GM19463 (cell line): Measurements from ENCODE around the gene LDLRAP1.
"Not testable (repeated sequence)": the region's sequence is repeated elsewhere in the genome, so short reads cannot be mapped to it uniquely, and the experiment has no call there.

Source experiments
- ATAC-seq: cut with Tn5 transposase; IDR thresholded peaks from one replicate; pipeline ENCODE4 v1.9.1; 2021; ENCODE audit warnings: mild to moderate bottlenecking, moderate library complexity; ENCODE audit not compliant: unreplicated experiment

Gene LDLRAP1

GRCh38 chr1:25572708-25573590 is 29.5 kb downstream of the LDLRAP1 start:
- no peak for ATAC-seq

GRCh38 chr1:25573591-25573930 is 30.2 kb downstream of the LDLRAP1 start:
- no peak for ATAC-seq

GRCh38 chr1:25573961-25574360 is 30.6 kb downstream of the LDLRAP1 start:
- no peak for ATAC-seq

GRCh38 chr1:25575191-25575590 is 31.8 kb downstream of the LDLRAP1 start:
- no peak for ATAC-seq

- ATAC-seq = no peak
These were observed 33.2 kb downstream of the LDLRAP1 start for GRCh38 chr1:25576459-25577133.

- no peak for ATAC-seq
These were observed 33.9 kb downstream of the LDLRAP1 start for GRCh38 chr1:25577134-25577920.

- ATAC-seq = no peak
These were observed 36.2 kb downstream of the LDLRAP1 start for GRCh38 chr1:25579292-25580252.

- ATAC-seq = no peak
These were observed 37.5 kb downstream of the LDLRAP1 start for GRCh38 chr1:25580927-25581326.

GRCh38 chr1:25581764-25582163 is 38.4 kb downstream of the LDLRAP1 start:
- ATAC-seq = no peak

GRCh38 chr1:25583519-25584370 is 40.3 kb downstream of the LDLRAP1 start:
- ATAC-seq = no peak

GRCh38 chr1:25586181-25586588 is 42.8 kb downstream of the LDLRAP1 start:
- no peak for ATAC-seq

- peak; percentile 60 for ATAC-seq
These were observed 43.9 kb downstream of the LDLRAP1 start for GRCh38 chr1:25587290-25587689.

- not testable (repeated sequence) for ATAC-seq
These were observed 44.8 kb downstream of the LDLRAP1 start for GRCh38 chr1:25588224-25588623.

GRCh38 chr1:25588786-25589185 is 45.4 kb downstream of the LDLRAP1 start:
- ATAC-seq = not testable (repeated sequence)

- ATAC-seq = no peak
These were observed 46.9 kb downstream of the LDLRAP1 start for GRCh38 chr1:25590096-25590824.

GRCh38 chr1:25593861-25594260 is 50.5 kb downstream of the LDLRAP1 start:
- no peak for ATAC-seq

- no peak for ATAC-seq
These were observed 51.6 kb downstream of the LDLRAP1 start for GRCh38 chr1:25594971-25595370.

GRCh38 chr1:25596641-25597040 is 53.2 kb downstream of the LDLRAP1 start:
- ATAC-seq = not testable (repeated sequence)

GRCh38 chr1:25598879-25599278 is 55.5 kb downstream of the LDLRAP1 start:
- ATAC-seq = no peak
